Stimulated activated CD8-positive, alpha-beta memory T cell treated with anti-CD3 and anti-CD28 coated beads, Interleukin-2, amount 100 ng/mL, for 1 hour (primary cell): ENCODE data around the gene STXBP5.

Source experiments
- DNase-seq, 2 donors: peaks; one replicate each; pipeline ENCODE4 v3.0.0-alpha.2; 2020; ENCODE audit warnings: low read depth in 2 of 2

STXBP5 gene

GRCh38 chr6:147297663-147298316 is 93.6 kb downstream of the STXBP5 start:
- DNase-seq, result no peak

GRCh38 chr6:147298461-147298860 is 94.2 kb downstream of the STXBP5 start:
- DNase-seq, result no peak

GRCh38 chr6:147299035-147299434 is 94.8 kb downstream of the STXBP5 start:
- no peak for DNase-seq

GRCh38 chr6:147301070-147301469 is 96.9 kb downstream of the STXBP5 start:
- no peak for DNase-seq

- DNase-seq, result no peak
Observed at GRCh38 chr6:147304016-147304415, 99.8 kb downstream of the STXBP5 start.

- no peak for DNase-seq
Observed at GRCh38 chr6:147310521-147310920, 106.3 kb downstream of the STXBP5 start.

- no peak for DNase-seq
Observed at GRCh38 chr6:147311218-147311617, 107.0 kb downstream of the STXBP5 start.

GRCh38 chr6:147321260-147321659 is 117.0 kb downstream of the STXBP5 start:
- DNase-seq, result no peak

GRCh38 chr6:147322299-147323162 is 118.3 kb downstream of the STXBP5 start:
- no peak for DNase-seq

GRCh38 chr6:147325557-147325956 is 121.3 kb downstream of the STXBP5 start:
- no peak for DNase-seq

- no peak for DNase-seq
Observed at GRCh38 chr6:147331401-147331800, 127.2 kb downstream of the STXBP5 start.

GRCh38 chr6:147337921-147338320 is 133.7 kb downstream of the STXBP5 start:
- DNase-seq, result no peak

GRCh38 chr6:147341486-147341885 is 137.3 kb downstream of the STXBP5 start:
- DNase-seq, result no peak

GRCh38 chr6:147345902-147346301 is 141.7 kb downstream of the STXBP5 start:
- no peak for DNase-seq

GRCh38 chr6:147347179-147347881 is 143.1 kb downstream of the STXBP5 start:
- DNase-seq, result no peak

- no peak for DNase-seq
Observed at GRCh38 chr6:147347882-147348575, 143.8 kb downstream of the STXBP5 start.

- DNase-seq, result no peak
Observed at GRCh38 chr6:147361311-147361981, 157.2 kb downstream of the STXBP5 start.

GRCh38 chr6:147366290-147366689 is 162.1 kb downstream of the STXBP5 start:
- no peak for DNase-seq

GRCh38 chr6:147371325-147371724 is 167.1 kb downstream of the STXBP5 start:
- no peak for DNase-seq

- no peak for DNase-seq
Observed at GRCh38 chr6:147372806-147373205, 168.6 kb downstream of the STXBP5 start.

GRCh38 chr6:147378819-147379218 is 174.6 kb downstream of the STXBP5 start:
- no peak for DNase-seq
